WI38 (cell line): ENCODE data around the gene A1BG.

ENCODE experiments used
- H3K4me3 ChIP-seq: 2 replicates; pipeline ENCODE4 v1.5.1; 2011; ENCODE audit warnings: low read depth, mild to moderate bottlenecking, control low read depth, low read length
- CTCF ChIP-seq: IDR thresholded peaks from 2 replicates; pipeline ENCODE4 v1.5.1; 2012; ENCODE audit warnings: low read depth, mild to moderate bottlenecking, control low read depth, low read length

A1BG gene

GRCh38 chr19:58352760-58353671, at the start of gene A1BG:
TSS of gene A1BG (minus strand) at chr19:58353492. CDS start at chr19:58353437, 55 bp downstream.
- TF ChIP-seq CTCF: no peak
- no peak within 1 kb of the TSS for H3K4me3 ChIP-seq

GRCh38 chr19:58401840-58402421, 48.6 kb upstream of the A1BG start:
- TF ChIP-seq CTCF: no peak
- H3K4me3 ChIP-seq: peak overlapping the region; percentile 70

GRCh38 chr19:58400916-58401839, 47.9 kb upstream of the A1BG start:
- H3K4me3 ChIP-seq: peak overlapping the region; percentile 70
- no peak for TF ChIP-seq CTCF

GRCh38 chr19:58400316-58400915, 47.1 kb upstream of the A1BG start:
- TF ChIP-seq CTCF: no peak
- peak overlapping the region; percentile 61 for H3K4me3 ChIP-seq

GRCh38 chr19:58399903-58400302, 46.6 kb upstream of the A1BG start:
- no peak overlapping the region for H3K4me3 ChIP-seq

GRCh38 chr19:58398545-58398944, 45.3 kb upstream of the A1BG start:
- no peak for TF ChIP-seq CTCF
- no peak overlapping the region for H3K4me3 ChIP-seq

More at GRCh38 chr19:58399903-58400302, 46.6 kb upstream of the A1BG start:
- TF ChIP-seq CTCF: no peak
